Ishikawa (cell line): ENCODE measurements around the gene NT5E.

Source experiments
- CEBPB ChIP-seq: IDR thresholded peaks from 2 replicates; pipeline ENCODE4 v1.6.1; 2012
- CREB1 ChIP-seq: IDR thresholded peaks from 2 replicates; pipeline ENCODE4 v1.6.1; 2012; ENCODE audit warnings: low read depth
- RAD21 ChIP-seq: IDR thresholded peaks from 2 replicates; pipeline ENCODE4 v1.6.1; 2012; ENCODE audit warnings: low read depth
- REST ChIP-seq: IDR thresholded peaks from 2 replicates; pipeline ENCODE4 v1.6.1; 2012; ENCODE audit warnings: low read depth, mild to moderate bottlenecking
- TAF1 ChIP-seq: IDR thresholded peaks from 2 replicates; pipeline ENCODE4 v1.6.1; 2012; ENCODE audit warnings: low read depth, mild to moderate bottlenecking
- YY1 ChIP-seq: IDR thresholded peaks from 2 replicates; pipeline ENCODE4 v1.6.1; 2012; ENCODE audit warnings: low read depth
- TF ChIP-seq, protein P1 (sequence below): IDR thresholded peaks from 2 replicates; pipeline ENCODE4 v1.6.1; 2012

DNA sequence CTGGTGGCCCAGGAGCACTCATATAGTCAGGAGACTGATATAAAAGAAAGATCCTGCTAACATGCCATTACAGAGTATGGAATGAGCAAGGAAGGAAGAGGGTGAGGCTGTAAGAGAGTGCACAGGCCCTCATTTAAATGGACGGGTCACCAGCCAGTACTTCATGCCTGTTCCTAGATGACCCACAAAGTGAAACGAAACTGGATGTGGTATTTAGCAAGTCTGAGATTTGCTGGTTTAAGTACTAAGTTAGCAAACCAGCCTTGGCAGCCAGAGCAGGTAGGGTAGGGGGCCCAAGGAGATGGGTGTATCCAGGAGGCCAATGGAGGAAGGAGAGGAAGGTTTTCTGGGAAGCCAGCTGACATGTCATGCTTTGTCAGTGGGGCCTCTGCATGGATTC, 15.9 kb downstream of the NT5E start:
- TF ChIP-seq YY1 (no peak), REST (no peak), RAD21 (no peak), CREB1 (no peak), TAF1 (no peak), CEBPB (no peak)
- TF ChIP-seq, protein P1, sequence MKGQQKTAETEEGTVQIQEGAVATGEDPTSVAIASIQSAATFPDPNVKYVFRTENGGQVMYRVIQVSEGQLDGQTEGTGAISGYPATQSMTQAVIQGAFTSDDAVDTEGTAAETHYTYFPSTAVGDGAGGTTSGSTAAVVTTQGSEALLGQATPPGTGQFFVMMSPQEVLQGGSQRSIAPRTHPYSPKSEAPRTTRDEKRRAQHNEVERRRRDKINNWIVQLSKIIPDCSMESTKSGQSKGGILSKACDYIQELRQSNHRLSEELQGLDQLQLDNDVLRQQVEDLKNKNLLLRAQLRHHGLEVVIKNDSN: no peak
